GM19455 (cell line): Measurements from ENCODE around the gene ATAD2B.

Experiments
- ATAC-seq: cut with Tn5 transposase; IDR thresholded peaks from one replicate; pipeline ENCODE4 v1.9.1; 2021; ENCODE audit not compliant: unreplicated experiment

The ATAD2B gene

GRCh38 chr2:23838581-23838980, 88.3 kb downstream of the ATAD2B start:
- ATAC-seq = no peak

- no peak for ATAC-seq
Measured at GRCh38 chr2:23837871-23838270, 89.1 kb downstream of the ATAD2B start.

DNA sequence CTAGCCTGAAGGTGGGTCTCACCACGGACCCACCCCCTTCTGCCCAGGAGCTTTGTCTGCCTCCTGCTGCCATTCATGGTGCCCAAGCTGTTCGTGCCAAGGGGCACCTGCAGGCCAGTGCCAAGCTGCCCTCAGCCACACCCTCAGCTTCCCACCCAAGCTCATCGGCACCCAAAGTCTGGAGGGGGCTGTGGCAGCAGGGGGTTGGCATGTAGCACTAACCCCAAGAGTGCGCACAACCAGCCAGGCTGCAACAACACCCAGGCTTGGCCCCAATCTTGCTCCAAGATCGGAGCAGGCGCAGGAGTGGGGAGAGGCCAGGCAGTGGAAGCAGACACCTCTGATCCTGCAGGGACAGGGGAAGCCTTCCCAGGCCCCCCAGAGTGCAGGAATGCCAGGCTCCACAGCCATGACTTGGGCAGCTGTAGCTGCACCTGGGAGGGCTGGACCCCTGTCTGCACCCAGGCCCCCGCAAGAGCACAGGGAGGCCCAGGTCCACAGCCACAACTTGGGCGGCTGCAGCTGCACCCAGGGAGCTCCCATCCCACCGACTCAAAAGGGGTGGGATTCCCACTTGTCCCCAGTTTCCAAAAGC, 89.9 kb downstream of the ATAD2B start:
- no peak for ATAC-seq

DNA sequence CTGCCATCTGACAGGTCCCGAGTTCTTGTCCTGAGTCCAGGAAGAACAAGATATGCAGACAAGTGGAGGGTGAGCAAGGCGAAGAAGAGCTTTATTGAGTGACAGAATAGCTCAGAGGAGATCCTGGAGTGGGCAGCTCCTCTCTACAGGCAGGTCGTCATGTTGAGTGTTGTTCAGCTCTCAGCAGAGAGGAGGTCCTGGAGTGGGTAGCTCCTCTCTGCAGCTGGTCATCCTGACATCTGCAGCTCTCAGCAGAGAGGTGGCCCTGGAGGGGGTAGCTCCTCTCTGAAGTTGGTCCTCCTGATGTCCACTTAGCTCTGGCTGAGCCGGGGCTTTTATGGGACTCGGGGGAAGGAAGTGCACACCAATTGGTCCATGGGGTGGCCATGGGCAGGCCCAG, 90.4 kb downstream of the ATAD2B start:
- ATAC-seq = no peak

GRCh38 chr2:23835988-23836387, 90.9 kb downstream of the ATAD2B start:
- no peak for ATAC-seq

GRCh38 chr2:23835423-23835822, 91.5 kb downstream of the ATAD2B start:
- ATAC-seq = no peak

DNA sequence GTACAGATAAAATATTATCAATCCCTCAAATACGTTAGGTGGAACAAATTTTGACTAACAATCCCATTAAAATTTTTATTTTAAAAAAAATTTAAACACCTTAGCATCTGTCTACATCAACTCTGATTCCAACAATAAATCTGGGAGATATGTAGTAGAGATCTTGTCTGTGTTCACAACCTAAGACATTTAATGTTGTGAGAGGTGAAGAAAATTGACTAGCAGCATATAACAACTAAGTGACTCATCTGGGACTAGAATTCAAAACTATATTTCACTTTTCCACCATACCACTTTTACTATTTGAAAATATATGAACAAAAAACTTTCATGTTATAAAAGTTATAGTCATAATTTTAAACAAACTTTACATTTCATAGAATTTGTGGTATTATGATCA, 97.9 kb downstream of the ATAD2B start:
- no peak for ATAC-seq

DNA sequence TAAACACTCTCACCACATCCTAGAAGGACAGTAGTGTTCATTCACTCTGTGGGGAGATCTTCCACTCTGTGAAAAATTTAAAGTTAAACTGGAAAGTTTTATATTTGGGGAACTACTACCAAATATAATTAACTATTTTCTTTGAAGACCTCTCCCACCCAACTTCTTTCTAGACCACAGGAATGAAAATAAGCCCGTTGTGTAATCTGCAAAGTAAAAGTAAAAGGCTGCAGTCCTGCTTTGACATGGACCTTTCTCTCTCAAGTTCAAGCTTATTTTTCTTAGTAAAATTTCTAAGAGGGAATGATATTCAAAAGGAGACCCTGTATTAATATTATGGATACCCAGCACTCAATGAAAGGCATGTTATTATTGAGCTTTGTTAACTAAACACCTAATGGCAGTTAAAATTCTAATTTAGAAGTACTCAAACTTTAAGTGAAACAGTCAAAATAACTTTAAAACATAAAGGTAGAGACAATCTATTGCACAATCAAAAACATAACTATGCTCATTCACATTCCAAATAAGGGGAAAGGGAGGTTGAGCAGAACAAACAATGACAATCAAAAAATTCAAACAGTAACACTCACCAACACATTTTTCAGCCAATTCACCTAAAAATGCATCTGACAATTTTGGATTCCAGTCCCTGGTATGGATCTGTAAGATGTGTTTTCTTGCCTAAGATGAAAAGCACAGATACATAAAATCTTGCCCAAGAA, 98.5 kb downstream of the ATAD2B start:
- ATAC-seq = no peak

DNA sequence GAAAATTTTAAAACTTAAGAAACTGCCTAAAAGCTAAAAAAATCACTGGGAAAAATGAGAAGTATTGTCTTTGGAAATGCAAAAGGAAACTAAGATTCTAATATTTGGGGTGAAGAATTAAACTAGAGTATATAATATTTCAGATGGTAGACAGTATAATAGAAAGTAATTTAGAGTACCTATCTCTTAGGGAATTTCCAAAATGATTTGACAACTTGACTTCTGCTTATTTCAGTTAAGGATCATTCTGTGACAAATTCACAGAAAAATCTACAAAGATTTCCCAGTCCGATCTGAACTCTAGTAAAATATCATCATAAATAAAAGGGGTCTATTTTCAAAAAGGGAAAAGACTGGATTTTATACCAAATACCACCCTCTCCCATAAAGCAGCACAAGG, 99.6 kb downstream of the ATAD2B start:
- no peak for ATAC-seq

GRCh38 chr2:23826771-23827170, 100.2 kb downstream of the ATAD2B start:
- no peak for ATAC-seq

GRCh38 chr2:23826040-23826439, 100.9 kb downstream of the ATAD2B start:
- ATAC-seq = no peak

DNA sequence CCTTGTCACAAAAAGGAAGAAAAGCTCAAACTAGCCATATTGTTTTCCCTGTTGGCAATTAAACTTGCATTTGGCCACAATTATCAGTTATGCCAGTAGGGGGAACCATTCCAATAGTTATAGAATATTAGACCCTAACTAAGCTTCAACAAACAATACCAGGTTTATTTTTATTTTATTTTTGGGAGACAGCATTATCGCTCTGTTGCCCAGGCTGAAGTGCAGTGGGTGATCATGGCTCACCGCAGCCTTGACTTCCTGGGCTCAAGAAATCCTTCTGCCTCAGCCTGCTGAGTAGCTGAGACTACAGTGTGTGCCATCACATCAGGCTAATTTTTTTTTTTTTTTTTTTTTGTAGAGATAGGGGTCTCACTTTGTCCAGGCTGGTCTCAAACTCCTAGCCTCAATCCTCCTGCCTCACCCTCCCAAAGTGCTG, 102.1 kb downstream of the ATAD2B start:
- peak; percentile 57 for ATAC-seq

GRCh38 chr2:23823863-23824262, 103.1 kb downstream of the ATAD2B start:
- no peak for ATAC-seq

DNA sequence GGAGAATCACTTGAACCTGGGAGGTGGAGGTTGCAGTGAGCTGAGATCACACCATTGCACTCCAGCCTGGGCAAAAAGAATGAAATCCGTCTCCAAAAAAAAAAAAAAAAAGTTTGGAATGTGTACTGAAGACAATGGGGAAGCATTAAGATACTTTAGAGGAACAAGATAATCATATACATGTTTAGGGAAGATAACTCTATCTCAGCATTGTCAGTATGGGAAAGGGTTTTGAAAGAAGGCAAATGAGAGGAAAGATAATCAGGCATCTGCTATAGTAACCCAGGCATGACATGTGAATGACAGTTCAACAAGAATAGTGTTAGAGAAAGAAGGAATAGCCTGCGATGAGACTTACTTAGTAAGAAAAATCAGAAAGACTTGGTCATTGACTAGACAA, 112.0 kb downstream of the ATAD2B start:
- no peak for ATAC-seq

- no peak for ATAC-seq
Measured at GRCh38 chr2:23813438-23813837, 113.5 kb downstream of the ATAD2B start.

DNA sequence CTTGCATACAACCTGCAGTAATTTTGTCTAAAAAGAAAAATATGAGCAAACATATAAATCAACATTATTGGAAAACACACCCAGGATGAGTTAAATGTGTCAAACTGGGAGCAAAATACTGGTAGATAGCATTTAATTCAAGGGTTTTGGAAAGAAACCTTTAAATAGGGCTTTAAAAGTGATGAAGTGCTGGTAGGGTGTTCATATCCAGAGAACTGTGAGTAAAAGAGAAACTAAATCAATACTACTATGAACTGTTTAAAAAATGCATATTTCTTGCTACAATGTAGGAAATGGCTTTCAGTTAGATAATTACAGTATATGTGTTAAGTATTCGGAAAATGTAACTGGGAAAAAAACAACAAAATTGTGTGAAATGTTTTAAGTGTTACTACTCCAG, 117.8 kb downstream of the ATAD2B start:
- no peak for ATAC-seq

GRCh38 chr2:23806665-23807249, 120.2 kb downstream of the ATAD2B start:
- ATAC-seq = no peak

DNA sequence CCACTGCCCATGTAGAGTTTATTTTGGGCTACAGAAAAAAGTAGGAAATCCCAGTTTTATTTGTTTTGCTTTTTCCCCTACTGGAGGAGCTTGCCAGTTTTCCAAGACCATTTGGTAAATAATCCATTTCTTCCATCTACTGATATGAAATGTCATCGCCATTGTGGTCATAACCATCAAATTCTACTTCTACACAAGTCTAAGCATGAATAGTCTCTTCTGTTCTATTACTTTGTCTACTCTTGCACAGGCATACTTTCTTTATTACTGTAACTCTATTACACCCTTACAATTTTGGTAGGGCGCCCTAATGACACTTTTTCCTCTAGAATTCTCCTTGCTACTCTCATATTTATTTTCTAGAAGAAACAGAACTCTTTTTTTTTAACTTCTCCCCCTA, 120.7 kb downstream of the ATAD2B start:
- no peak for ATAC-seq

DNA sequence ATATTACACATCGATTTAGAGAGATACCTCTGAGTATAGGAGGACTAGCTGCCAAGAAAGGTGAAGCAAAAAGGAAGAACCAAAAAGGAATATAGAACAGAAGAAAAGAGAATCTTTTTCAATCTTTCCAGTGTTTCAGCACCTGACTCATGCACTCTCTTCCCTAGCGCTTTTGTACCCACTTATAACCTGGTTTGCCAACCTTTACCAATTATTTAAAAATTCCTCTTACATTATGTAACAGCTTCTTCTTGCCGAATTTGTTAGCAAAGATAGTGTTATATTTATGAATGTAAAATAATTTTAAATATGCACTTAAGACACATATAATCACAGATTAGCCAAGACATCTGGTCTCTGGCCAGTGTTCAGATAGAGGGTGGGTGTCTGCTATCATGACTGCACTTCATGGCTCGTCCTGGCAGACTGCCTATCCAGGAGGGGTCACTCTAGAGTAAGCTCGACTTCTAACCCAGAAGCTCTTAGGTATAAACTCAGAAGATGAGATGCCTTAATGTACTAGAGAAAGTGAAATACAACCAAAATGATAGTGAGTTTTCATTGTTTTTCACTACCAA, 122.9 kb downstream of the ATAD2B start:
- no peak for ATAC-seq

- ATAC-seq = no peak
Measured at GRCh38 chr2:23803264-23803964, 123.5 kb downstream of the ATAD2B start.

GRCh38 chr2:23801396-23801795, 125.5 kb downstream of the ATAD2B start:
- no peak for ATAC-seq

- ATAC-seq = no peak
Measured at GRCh38 chr2:23794234-23794633, 132.7 kb downstream of the ATAD2B start.
